Heart right ventricle (tissue), 16 donors: Measurements from ENCODE around the gene RP9. TPM values are rescaled to one million over a fixed set of nuclear protein-coding genes. Genes with fewer than 3 reads are reported as not detected.

Experiments used
- ATAC-seq, 8 donors: fragments of 200-7000 bp; cut with Tn5 transposase; one replicate each; pipeline ENCODE4 v1.9.1; 2020; ENCODE audit warnings: mild to moderate bottlenecking in 8 of 8, moderate library complexity in 8 of 8, moderate number of reproducible peaks in 1 of 8
- DNase-seq, 2 donors: peaks; one replicate each; pipeline ENCODE4 v3.0.0-alpha.2; 2020
- H3K27ac ChIP-seq, 10 donors: fragments of 200-600 bp; sonication (generic) in 2 of 10; one replicate each; pipeline versions ENCODE4 v1.5.0 to v1.8.0; 2020 to 2022; ENCODE audit warnings: mild to moderate bottlenecking in 3 of 10
- H3K27me3 ChIP-seq, 7 donors: fragments of 200-600 bp; one replicate each; pipeline ENCODE4 v1.8.0; 2021 to 2022; ENCODE audit warnings: mild to moderate bottlenecking in 2 of 7
- H3K36me3 ChIP-seq, 9 donors: fragments of 200-600 bp; sonication (generic) in 1 of 9; one replicate each; pipeline versions ENCODE4 v1.5.0 to v1.8.0; 2020 to 2022; ENCODE audit warnings: mild to moderate bottlenecking in 2 of 9
- H3K4me1 ChIP-seq, 9 donors: fragments of 200-600 bp; sonication (generic) in 1 of 9; one replicate each; pipeline versions ENCODE4 v1.5.0 to v1.8.0; 2020 to 2022; ENCODE audit warnings: mild to moderate bottlenecking in 4 of 9
- H3K4me3 ChIP-seq, 10 donors: fragments of 200-600 bp; sonication (generic) in 2 of 10; one replicate each; pipeline versions ENCODE4 v1.5.0 to v1.8.0; 2020 to 2022; ENCODE audit warnings: mild to moderate bottlenecking in 7 of 10, moderate library complexity in 2 of 10
- H3K9me3 ChIP-seq, 11 donors: fragments of 200-600 bp in 10 of 11; sonication (generic) in 2 of 11; one replicate each; pipeline versions ENCODE4 v1.5.0 to v1.8.0; 2013 to 2022; ENCODE audit warnings: mild to moderate bottlenecking in 2 of 11, control low read depth in 1 of 11, moderate library complexity in 1 of 11
- CTCF ChIP-seq, 9 donors: fragments of 200-600 bp; sonication (generic) in 2 of 9; IDR thresholded peaks; one replicate each; pipeline versions ENCODE4 v1.5.0 to v1.8.0; 2021 to 2022; ENCODE audit warnings: antibody characterized with exemption in 9 of 9, mild to moderate bottlenecking in 5 of 9, moderate library complexity in 1 of 9
- WGBS, 2 donors: extraction: QIAGEN DNeasy Blood & Tissue Kit; methylation state at CpG; one replicate each; pipeline ENCODE4 v1.1.7; 2013; ENCODE audit warnings: inconsistent platforms in 1 of 2; 5-methylcytosine and 5-hydroxymethylcytosine counted together
- intact Hi-C, 10 donors: fragments of 100-400 bp; cut with DNase I; formaldehyde crosslinking; loops; one replicate each; pipeline versions ENCODE4 v1.11.1 to v1.14.2; 2022
- polyA plus RNA-seq, 2 donors: library from polyadenylated mRNA; stranded (reverse); fragments of 200-250 nt; gene quantifications; one replicate each; pipeline ENCODE4 v1.2.3, GENCODE V29; 2013
- total RNA-seq, 10 donors: library from RNA; stranded (reverse); fragmentation: NEBNext Ultra II Directional in 3 of 10; extraction: Animal tissue kit (Norgen Biotek cat#: 25700) in 3 of 10; gene quantifications; one replicate each; pipeline versions ENCODE4 v1.2.1 to v1.2.4, GENCODE V29; 2021 to 2023
- donor health status: Arrhythmogenic right ventricular cardiomyopathy.
- donor health status: ischemic (EF 13 %, LVEDD 7.1; RV severe dilation, severe dysfunction).
- donor health status: healthy with polysubstance abuse.
- donor health status: DM: no; HTN: yes; CAD: no.
- donor health status: DM: no; HTN: no; CAD: no.
- donor health status: ischemic (EF 25% LVEDD 6.9; RV normal size, moderate dysfunction).
- donor health status: ischemic (EF 25% LVEDD 5.7; RV mildly dilated, moderate dysfunction).
- donor health status: healthy.
- donor health status: DM: yes; HTN: yes; CAD: no.
- donor health status: Ischemic cardiomyopathy.
- donor health status: ischemic (EF 35%, LVEDD 5.7; RV mildly dilated, moderate dysfunction).
- donor health status: nonischemic (EF 11% LVEDD 7.7; RV severe dilation, severe dysfunction).
- donor health status: DM: yes; HTN: yes; CAD: no.
- donor health status: PGD.
- donor health status: ischemic (EF 29% LVEDD 5.4; RV normal size, mild dysfunction).
- donor health status: nonischemic (EF 23%, LVEDD 6.1; RV moderate dilation, normal function).

Gene RP9
- total and polyA plus RNA-seq, 12 donors, result 12.9 to 43.4 (median 19.5) TPM

DNA sequence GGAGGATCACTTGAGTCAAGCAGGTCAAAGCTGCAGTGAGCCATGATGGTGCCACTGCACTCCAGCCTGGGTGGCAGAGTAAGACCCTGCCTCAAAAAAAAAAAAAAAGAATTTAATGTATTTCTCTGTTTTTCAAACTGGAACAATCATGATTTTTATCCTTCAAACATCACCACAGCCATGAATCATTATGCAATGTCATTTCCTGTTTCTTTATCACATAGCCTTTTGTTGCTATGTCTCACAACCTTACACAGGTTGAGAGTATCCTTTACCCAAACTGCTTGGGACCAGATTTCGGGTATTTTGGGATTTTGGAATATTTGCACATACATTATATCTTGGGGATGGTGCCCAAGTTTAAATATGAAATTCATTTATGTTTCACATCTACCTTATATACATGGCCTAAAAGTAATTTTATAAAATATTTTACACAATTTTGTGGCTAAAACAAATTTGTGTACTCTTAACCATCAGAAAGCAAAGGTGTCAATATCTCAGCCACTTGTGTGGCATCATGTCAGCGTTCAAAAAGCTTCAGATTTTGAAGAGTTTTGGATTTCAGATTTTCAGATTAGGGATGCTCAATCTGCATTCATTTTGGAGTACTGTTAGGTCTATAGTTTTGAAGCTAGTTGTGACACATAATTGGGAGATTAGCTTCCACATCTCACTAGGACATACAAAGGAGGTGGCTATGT lies 54.8 kb downstream of the RP9 start:
- H3K27ac ChIP-seq, result peak overlapping the region in 1 of 10 donors; percentile 45
- 89 to 92% methylated on average over 2 of the region's 2 CpGs for WGBS, 2 donors
- ATAC-seq (no peak), DNase-seq (no peak)
- H3K9me3 ChIP-seq, result no peaks in the 10 kb centered on the region
- intact Hi-C loops, result loop anchor here in 2 of 10 donors (5.0 to 10.0 kb wide), 3 partner anchors 207 to 560 kb away; partner anchors contain the start of genes AVL9 (in 1 of the 2) and LSM5 (in 1 of the 2)
- H3K4me1 ChIP-seq, result peaks cover 0 to 47% (median 24%) of the 10 kb centered on the region in 9 donors
- no peaks in the 10 kb centered on the region for H3K27me3 ChIP-seq
- TF ChIP-seq CTCF (IDR thresholded peaks at IDR 0.05), result no peak
- H3K4me3 ChIP-seq, result no peak overlapping the region
- H3K36me3 ChIP-seq, result peaks cover 0 to 5% (median 0%) of the 10 kb centered on the region in 9 donors

- ATAC-seq (no peak), DNase-seq (no peak)
- Histone ChIP-seq H3K27ac (peak overlapping the region in 2 of 10 donors; percentile 4 to 45), H3K9me3 (no peaks in the 10 kb centered on the region), H3K4me3 (no peak overlapping the region), H3K36me3 (peaks cover 0 to 5% (median 0%) of the 10 kb centered on the region in 9 donors), H3K4me1 (peaks cover 0 to 48% (median 24%) of the 10 kb centered on the region in 9 donors), H3K27me3 (no peaks in the 10 kb centered on the region)
- WGBS, 2 donors, result 62 to 76% methylated on average over 1 of the region's 1 CpG
- intact Hi-C loops, result loop anchor here in 2 of 10 donors (5.0 to 10.0 kb wide), 3 partner anchors 206 to 559 kb away; partner anchors contain the start of genes AVL9 (in 1 of the 2) and LSM5 (in 1 of the 2)
- no peak for TF ChIP-seq CTCF (IDR thresholded peaks at IDR 0.05)
Measured at GRCh38 chr7:33053721-33054120, 55.5 kb downstream of the RP9 start.

DNA sequence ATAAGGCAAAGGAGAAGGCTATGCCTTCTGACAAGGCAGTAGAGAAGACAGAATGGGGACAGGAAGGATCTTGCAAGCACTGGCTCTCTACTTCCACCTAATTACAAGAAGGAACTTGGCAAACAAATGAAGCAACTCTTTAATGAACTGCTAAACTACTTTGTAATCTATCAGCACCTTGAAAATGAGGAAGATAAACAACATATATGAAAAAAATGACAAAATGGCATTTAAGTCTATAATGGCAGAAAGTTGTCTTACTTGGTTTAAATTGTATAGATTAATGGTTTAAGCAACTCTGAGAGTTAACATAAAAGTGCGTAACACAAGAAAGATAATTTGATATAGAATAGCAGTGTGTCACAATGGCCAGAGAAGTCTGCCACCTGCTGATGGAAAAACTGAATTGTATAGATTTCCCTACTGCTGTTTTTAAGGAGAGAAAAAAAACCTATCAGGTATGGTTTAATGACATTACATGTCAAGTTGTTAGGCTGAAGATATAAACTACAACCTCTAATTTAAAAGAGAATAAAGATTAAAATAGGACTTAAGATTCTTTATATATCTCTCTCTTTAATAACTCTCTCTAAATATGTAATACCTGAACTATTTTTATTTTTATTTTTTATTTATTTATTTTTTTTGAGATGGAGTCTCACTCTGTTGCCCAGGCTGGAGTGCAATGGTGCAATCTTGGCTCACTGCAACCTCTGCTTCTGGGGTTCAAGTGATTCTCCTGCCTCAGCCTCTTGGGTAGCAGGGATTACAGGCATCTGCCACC lies 58.5 kb downstream of the RP9 start:
- 0 to 1% methylated on average over 1 of the region's 1 CpG for WGBS, 2 donors
- Histone ChIP-seq H3K9me3 (no peaks in the 10 kb centered on the region), H3K36me3 (no peaks in the 10 kb centered on the region), H3K4me1 (peaks cover 0 to 59% (median 24%) of the 10 kb centered on the region in 9 donors), H3K4me3 (peak overlapping the region in 3 of 10 donors; percentile 9 to 28 (median 26)), H3K27ac (peak overlapping the region in 6 of 10 donors; percentile 14 to 77 (median 56)), H3K27me3 (no peaks in the 10 kb centered on the region)
- TF ChIP-seq CTCF (IDR thresholded peaks at IDR 0.05), result peak; percentile 24 to 80 (median 72)
- peak in 6 of 8 donors; percentile 52 to 70 (median 62) for ATAC-seq
- no peak for DNase-seq
- intact Hi-C loops, result loop anchor here in 2 of 10 donors (5.0 to 10.0 kb wide), 3 partner anchors 203 to 556 kb away; partner anchors contain the start of genes AVL9 (in 1 of the 2) and LSM5 (in 1 of the 2)

- Histone ChIP-seq H3K4me1 (peaks cover 1 to 64% (median 33%) of the 10 kb centered on the region in 9 donors), H3K4me3 (no peak overlapping the region), H3K27ac (peak overlapping the region in 1 of 10 donors; percentile 77), H3K27me3 (no peaks in the 10 kb centered on the region), H3K36me3 (no peaks in the 10 kb centered on the region), H3K9me3 (no peaks in the 10 kb centered on the region)
- no peak for DNase-seq
- TF ChIP-seq CTCF (IDR thresholded peaks at IDR 0.05), result no peak
- WGBS, 2 donors, result 94 to 100% methylated on average over 1 of the region's 1 CpG
- intact Hi-C loops, result loop anchor here in 4 of 10 donors (5.0 to 10.0 kb wide), 3 partner anchors 91 to 244 kb away; partner anchors contain the start of gene FKBP9 (in 1 of the 4)
- ATAC-seq, result no peak
Measured at GRCh38 chr7:33048704-33049103, 60.5 kb downstream of the RP9 start.
